HG03280 (cell line): ENCODE data around the gene CADPS2.

Experiments used
- ATAC-seq: cut with Tn5 transposase; IDR thresholded peaks from one replicate; pipeline ENCODE4 v1.9.1; 2021; ENCODE audit warnings: mild to moderate bottlenecking, moderate library complexity; ENCODE audit not compliant: unreplicated experiment

CADPS2 gene

GRCh38 chr7:122544463-122544862 lies 341.8 kb downstream of the CADPS2 start:
- ATAC-seq, result peak; percentile 90

- no peak for ATAC-seq
Observed at GRCh38 chr7:122543891-122544290, 342.4 kb downstream of the CADPS2 start.

- ATAC-seq, result no peak
Observed at GRCh38 chr7:122543166-122543565, 343.1 kb downstream of the CADPS2 start.

GRCh38 chr7:122535086-122535485 lies 351.2 kb downstream of the CADPS2 start:
- ATAC-seq, result no peak

- ATAC-seq, result no peak
Observed at GRCh38 chr7:122532406-122533269, 353.6 kb downstream of the CADPS2 start.

GRCh38 chr7:122528879-122529481 lies 357.3 kb downstream of the CADPS2 start:
- ATAC-seq, result no peak

- no peak for ATAC-seq
Observed at GRCh38 chr7:122525355-122525754, 360.9 kb downstream of the CADPS2 start.

GRCh38 chr7:122521767-122522166 lies 364.5 kb downstream of the CADPS2 start:
- no peak for ATAC-seq

GRCh38 chr7:122520971-122521555 lies 365.2 kb downstream of the CADPS2 start:
- ATAC-seq, result no peak

GRCh38 chr7:122518488-122518887 lies 367.8 kb downstream of the CADPS2 start:
- ATAC-seq, result no peak

- ATAC-seq, result no peak
Observed at GRCh38 chr7:122517576-122517975, 368.7 kb downstream of the CADPS2 start.

GRCh38 chr7:122515404-122515803 lies 370.9 kb downstream of the CADPS2 start:
- ATAC-seq, result no peak

- no peak for ATAC-seq
Observed at GRCh38 chr7:122511268-122511667, 375.0 kb downstream of the CADPS2 start.

GRCh38 chr7:122507591-122507990 lies 378.7 kb downstream of the CADPS2 start:
- no peak for ATAC-seq

- ATAC-seq, result no peak
Observed at GRCh38 chr7:122492007-122492406, 394.3 kb downstream of the CADPS2 start.

GRCh38 chr7:122488241-122488640 lies 398.0 kb downstream of the CADPS2 start:
- no peak for ATAC-seq

GRCh38 chr7:122487131-122487530 lies 399.1 kb downstream of the CADPS2 start:
- ATAC-seq, result no peak

GRCh38 chr7:122485856-122486255 lies 400.4 kb downstream of the CADPS2 start:
- ATAC-seq, result no peak

- no peak for ATAC-seq
Observed at GRCh38 chr7:122482212-122482611, 404.0 kb downstream of the CADPS2 start.

- no peak for ATAC-seq
Observed at GRCh38 chr7:122470859-122471258, 415.4 kb downstream of the CADPS2 start.

GRCh38 chr7:122468945-122469344 lies 417.3 kb downstream of the CADPS2 start:
- ATAC-seq, result no peak
